ENCODE data around the gene C19orf12. TPM values are rescaled to one million over a fixed set of nuclear protein-coding genes. Genes with fewer than 3 reads are reported as not detected.
"Not testable (repeated sequence)": the region's sequence is repeated elsewhere in the genome, so short reads cannot be mapped to it uniquely, and the experiment has no call there.

The C19orf12 gene
- total RNA-seq, 2 experiments from 2014 or later: 38.7 to 41.0 TPM

DNA sequence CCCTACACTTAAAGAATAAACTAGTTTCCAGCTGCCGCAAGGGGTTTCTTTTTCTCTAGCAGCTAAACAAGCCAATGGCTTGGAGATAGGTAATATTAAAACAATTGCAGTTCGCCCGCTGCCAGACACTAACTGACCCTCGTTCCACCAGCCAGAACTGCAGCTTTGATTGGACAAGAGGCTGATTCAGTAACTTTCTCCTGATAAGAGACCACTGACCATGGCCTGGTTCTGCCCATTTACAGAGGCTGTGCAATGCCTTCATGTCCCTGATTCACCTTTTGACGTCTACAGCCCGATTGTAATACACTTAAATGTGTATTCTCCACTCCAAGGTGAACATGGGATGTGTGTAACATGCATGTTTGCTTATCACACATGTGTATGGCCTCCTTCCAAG, 12.8 kb upstream of the C19orf12 start:
- H3K4me3 Mint-ChIP-seq: no peak overlapping the region
- H3K27ac Mint-ChIP-seq: no peak overlapping the region
- DNase-seq (no peak), ATAC-seq (no peak)
- H3K9me3 Mint-ChIP-seq (ENCODE audit: insufficient read depth): no peaks in the 10 kb centered on the region
- ChIA-PET POLR2A (interaction anchor here (0.9 kb wide), 1 partner anchor 122 kb away, joined by 5 read pairs; the partner anchor contains the start of gene POP4), CTCF (interaction anchor here (0.9 to 3.9 kb wide), 9 partner anchors 10 to 200 kb away, joined by 3 to 24 read pairs (median 3); no protein-coding TSS in a partner anchor)
- no peaks in the 10 kb centered on the region for H3K36me3 Mint-ChIP-seq (ENCODE audit: low read depth)
- peaks cover 18% of the 10 kb centered on the region for H3K4me1 Mint-ChIP-seq (ENCODE audit: low read depth)
- peaks cover 31% of the 10 kb centered on the region for H3K27me3 Mint-ChIP-seq (ENCODE audit: low read depth)

- H3K27ac Mint-ChIP-seq: no peak overlapping the region
- peaks cover 18% of the 10 kb centered on the region for H3K4me1 Mint-ChIP-seq (ENCODE audit: low read depth)
- ChIA-PET POLR2A (interaction anchor here (1.0 to 1.1 kb wide), 2 partner anchors 8 to 118 kb away, joined by 5 to 7 read pairs; partner anchors contain the start of gene POP4), CTCF (interaction anchor here (1.0 to 3.9 kb wide), 5 partner anchors 10 to 147 kb away, joined by 3 to 35 read pairs (median 16); partner anchors contain the start of gene C19orf12)
- DNase-seq: no peak
- H3K4me3 Mint-ChIP-seq: peak overlapping the region; percentile 59
- no peaks in the 10 kb centered on the region for H3K9me3 Mint-ChIP-seq (ENCODE audit: insufficient read depth)
- H3K27me3 Mint-ChIP-seq (ENCODE audit: low read depth): peaks cover 32% of the 10 kb centered on the region
- H3K36me3 Mint-ChIP-seq (ENCODE audit: low read depth): no peaks in the 10 kb centered on the region
- ATAC-seq: no peak
These were observed 9.7 kb upstream of the C19orf12 start for GRCh38 chr19:29724746-29725145.

DNA sequence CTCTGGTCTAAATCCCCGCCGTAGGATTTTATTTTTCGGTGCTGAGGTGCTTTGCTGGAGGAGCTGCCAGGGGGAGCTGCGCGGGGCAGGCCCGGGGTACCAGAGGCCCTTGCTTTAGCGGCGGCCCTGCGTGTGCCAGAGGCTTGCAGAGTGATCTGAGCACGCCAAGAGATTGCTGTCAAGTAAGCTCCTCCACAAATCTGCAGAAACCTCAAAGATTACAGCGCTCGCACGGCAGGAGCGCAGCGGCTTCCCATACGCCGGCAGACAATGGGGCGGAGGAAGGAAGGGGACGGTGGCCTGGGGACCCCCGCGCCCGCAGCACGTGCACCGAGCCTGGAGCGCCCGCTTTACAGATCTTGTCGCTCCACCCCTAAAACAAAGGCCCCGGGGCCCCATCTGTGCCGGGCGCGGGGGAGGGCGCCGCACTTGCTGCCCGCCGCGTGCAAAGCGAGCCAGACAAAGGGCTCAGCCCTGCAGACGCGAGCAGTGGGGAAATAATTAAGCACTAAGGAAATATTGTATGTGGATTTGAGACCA, 9.1 kb upstream of the C19orf12 start:
- CTCF ChIA-PET: interaction anchor here (1.0 to 3.5 kb wide), 5 partner anchors 9 to 148 kb away, joined by 3 to 35 read pairs (median 5); partner anchors contain the start of gene C19orf12

GRCh38 chr19:29717051-29717450, 2.0 kb upstream of the C19orf12 start:
- Mint-ChIP-seq H3K27ac (no peak overlapping the region), H3K36me3 (ENCODE audit: low read depth) (peaks cover 23% of the 10 kb centered on the region), H3K9me3 (ENCODE audit: insufficient read depth) (no peaks in the 10 kb centered on the region), H3K4me3 (no peak overlapping the region), H3K4me1 (ENCODE audit: low read depth) (peaks cover 37% of the 10 kb centered on the region), H3K27me3 (ENCODE audit: low read depth) (peaks cover 5% of the 10 kb centered on the region)
- CTCF ChIA-PET: interaction anchor here (0.9 to 9.9 kb wide), 31 partner anchors 8 to 229 kb away, joined by 3 to 204 read pairs (median 6); partner anchors contain the start of genes PLEKHF1 and POP4
- ATAC-seq: no peak
- no peak for DNase-seq
- POLR2A ChIA-PET: interaction anchor here (0.8 to 6.4 kb wide), 9 partner anchors 8 to 162 kb away, joined by 3 to 85 read pairs (median 5); partner anchors contain the start of genes PLEKHF1 and POP4

More for the DNA sequence above, 9.1 kb upstream of the C19orf12 start:
- DNase-seq: peak; percentile 55
- POLR2A ChIA-PET: interaction anchor here (0.6 to 1.1 kb wide), 3 partner anchors 8 to 118 kb away, joined by 3 to 7 read pairs (median 5); partner anchors contain the start of gene POP4
- Mint-ChIP-seq H3K27ac (no peak overlapping the region), H3K9me3 (ENCODE audit: insufficient read depth) (no peaks in the 10 kb centered on the region), H3K27me3 (ENCODE audit: low read depth) (peaks cover 26% of the 10 kb centered on the region), H3K4me1 (ENCODE audit: low read depth) (peaks cover 18% of the 10 kb centered on the region), H3K36me3 (ENCODE audit: low read depth) (no peaks in the 10 kb centered on the region), H3K4me3 (peak overlapping the region; percentile 59)
- ATAC-seq: peak; percentile 82

GRCh38 chr19:29715701-29716581, 880 bp upstream of the C19orf12 start:
- Mint-ChIP-seq H3K9me3 (ENCODE audit: insufficient read depth) (no peaks in the 10 kb centered on the region), H3K4me3 (peak overlapping the region; percentile 95), H3K4me1 (ENCODE audit: low read depth) (peaks cover 48% of the 10 kb centered on the region), H3K27ac (peak overlapping the region; percentile 96), H3K27me3 (ENCODE audit: low read depth) (peaks cover 2% of the 10 kb centered on the region), H3K36me3 (ENCODE audit: low read depth) (peaks cover 25% of the 10 kb centered on the region)
- DNase-seq: peak; percentile 28
- CTCF ChIA-PET: interaction anchor here (0.6 to 9.9 kb wide), 40 partner anchors 9 to 314 kb away, joined by 3 to 204 read pairs (median 4); partner anchors contain the start of genes PLEKHF1 and POP4
- ATAC-seq: peak; percentile 3
- POLR2A ChIA-PET: interaction anchor here (0.7 to 6.4 kb wide), 13 partner anchors 9 to 163 kb away, joined by 3 to 85 read pairs (median 5); partner anchors contain the start of genes PLEKHF1 and POP4

GRCh38 chr19:29714371-29714952, 599 bp downstream of the C19orf12 start:
- POLR2A ChIA-PET: interaction anchor here (0.7 to 6.4 kb wide), 15 partner anchors 8 to 123 kb away, joined by 3 to 85 read pairs (median 4); partner anchors contain the start of genes PLEKHF1 and POP4
- Mint-ChIP-seq H3K27me3 (ENCODE audit: low read depth) (no peaks in the 10 kb centered on the region), H3K27ac (peak overlapping the region; percentile 91), H3K4me1 (ENCODE audit: low read depth) (peaks cover 62% of the 10 kb centered on the region), H3K36me3 (ENCODE audit: low read depth) (peaks cover 37% of the 10 kb centered on the region), H3K4me3 (peak overlapping the region; percentile 86), H3K9me3 (ENCODE audit: insufficient read depth) (no peaks in the 10 kb centered on the region)
- ATAC-seq (peak; percentile 42), DNase-seq (peak; percentile 72)
- CTCF ChIA-PET: interaction anchor here (4.1 to 9.9 kb wide), 7 partner anchors 9 to 105 kb away, joined by 35 to 204 read pairs (median 62); partner anchors contain the start of genes PLEKHF1 and POP4

GRCh38 chr19:29712744-29713516, 2.1 kb downstream of the C19orf12 start:
- Mint-ChIP-seq H3K4me3 (peak overlapping the region; percentile 86), H3K27me3 (ENCODE audit: low read depth) (no peaks in the 10 kb centered on the region), H3K9me3 (ENCODE audit: insufficient read depth) (no peaks in the 10 kb centered on the region), H3K36me3 (ENCODE audit: low read depth) (peaks cover 48% of the 10 kb centered on the region), H3K27ac (peak overlapping the region; percentile 90), H3K4me1 (ENCODE audit: low read depth) (peaks cover 70% of the 10 kb centered on the region)
- DNase-seq: peak; percentile 56
- no peak for ATAC-seq
- CTCF ChIA-PET: interaction anchor here (1.0 to 9.9 kb wide), 10 partner anchors 9 to 103 kb away, joined by 3 to 204 read pairs (median 22); partner anchors contain the start of genes PLEKHF1 and POP4
- POLR2A ChIA-PET: interaction anchor here (0.8 to 6.4 kb wide), 7 partner anchors 9 to 132 kb away, joined by 3 to 85 read pairs (median 6); partner anchors contain the start of genes PLEKHF1 and POP4

GRCh38 chr19:29711584-29712132, 3.4 kb downstream of the C19orf12 start:
- H3K4me3 Mint-ChIP-seq: peak overlapping the region; percentile 86
- POLR2A ChIA-PET: interaction anchor here (0.7 to 6.4 kb wide), 5 partner anchors 8 to 126 kb away, joined by 4 to 85 read pairs (median 6); partner anchors contain the start of genes PLEKHF1 and POP4
- peak; percentile 52 for DNase-seq
- no peak for ATAC-seq
- H3K9me3 Mint-ChIP-seq (ENCODE audit: insufficient read depth): no peaks in the 10 kb centered on the region
- H3K36me3 Mint-ChIP-seq (ENCODE audit: low read depth): peaks cover 60% of the 10 kb centered on the region
- no peaks in the 10 kb centered on the region for H3K27me3 Mint-ChIP-seq (ENCODE audit: low read depth)
- peak overlapping the region; percentile 90 for H3K27ac Mint-ChIP-seq
- CTCF ChIA-PET: interaction anchor here (0.6 to 9.9 kb wide), 9 partner anchors 12 to 102 kb away, joined by 3 to 204 read pairs (median 9); partner anchors contain the start of genes PLEKHF1 and POP4
- H3K4me1 Mint-ChIP-seq (ENCODE audit: low read depth): peaks cover 80% of the 10 kb centered on the region

DNA sequence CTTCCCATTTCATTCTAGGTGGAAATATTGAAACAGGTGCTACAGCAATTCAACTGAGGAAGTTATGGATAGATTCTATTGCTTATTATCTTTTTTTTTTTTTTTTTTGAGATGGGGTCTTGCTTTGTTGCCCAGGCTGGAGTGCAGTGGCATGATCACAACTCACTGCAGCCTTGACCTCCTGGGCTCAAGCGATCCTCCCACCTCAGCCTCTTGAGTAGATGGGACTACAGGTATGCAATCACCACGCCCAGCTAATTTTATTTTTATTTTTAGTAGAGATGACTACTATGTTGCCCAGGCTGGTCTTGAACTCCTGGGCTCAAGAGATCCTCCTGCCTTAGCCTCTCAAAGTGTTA, 5.6 kb downstream of the C19orf12 start:
- DNase-seq; ATAC-seq; H3K9me3 Mint-ChIP-seq (ENCODE audit: insufficient read depth); H3K4me3 Mint-ChIP-seq; H3K27me3 Mint-ChIP-seq (ENCODE audit: low read depth); H3K27ac Mint-ChIP-seq; POLR2A ChIA-PET: not testable (repeated sequence)
- Mint-ChIP-seq H3K4me1 (ENCODE audit: low read depth) (peaks cover 89% of the 10 kb centered on the region), H3K36me3 (ENCODE audit: low read depth) (peaks cover 80% of the 10 kb centered on the region)
- CTCF ChIA-PET: interaction anchor here (9.9 kb wide), 1 partner anchor 17 kb away, joined by 199 read pairs; no protein-coding TSS in a partner anchor
